ENCODE measurements around the gene TIGD4.
"Not testable (repeated sequence)": the region's sequence is repeated elsewhere in the genome, so short reads cannot be mapped to it uniquely, and the experiment has no call there.

TIGD4 gene

GRCh38 chr4:152778656-152779512, 646 bp downstream of the TIGD4 start:
- peak; percentile 69 for DNase-seq

GRCh38 chr4:152777488-152777887, 2.0 kb downstream of the TIGD4 start:
- DNase-seq = no peak

- DNase-seq = no peak
Measured at GRCh38 chr4:152776352-152776751, 3.2 kb downstream of the TIGD4 start.

GRCh38 chr4:152773953-152774352, 5.6 kb downstream of the TIGD4 start:
- DNase-seq = no peak

- DNase-seq = no peak
Measured at GRCh38 chr4:152773339-152773738, 6.2 kb downstream of the TIGD4 start.

- DNase-seq = no peak
Measured at GRCh38 chr4:152771741-152772533, 7.6 kb downstream of the TIGD4 start.

GRCh38 chr4:152765069-152765737, 14.3 kb downstream of the TIGD4 start:
- DNase-seq = not testable (repeated sequence)

- DNase-seq = no peak
Measured at GRCh38 chr4:152763796-152764195, 15.7 kb downstream of the TIGD4 start.

- DNase-seq = no peak
Measured at GRCh38 chr4:152748619-152749018, 30.9 kb downstream of the TIGD4 start.

GRCh38 chr4:152747444-152747843, 32.1 kb downstream of the TIGD4 start:
- DNase-seq = no peak

- DNase-seq = no peak
Measured at GRCh38 chr4:152738827-152739226, 40.7 kb downstream of the TIGD4 start.

GRCh38 chr4:152735906-152736305, 43.6 kb downstream of the TIGD4 start:
- no peak for DNase-seq

- no peak for DNase-seq
Measured at GRCh38 chr4:152735396-152735859, 44.1 kb downstream of the TIGD4 start.

GRCh38 chr4:152734699-152735050, 44.9 kb downstream of the TIGD4 start:
- no peak for DNase-seq

- DNase-seq = no peak
Measured at GRCh38 chr4:152734015-152734698, 45.4 kb downstream of the TIGD4 start.

GRCh38 chr4:152731997-152732396, 47.5 kb downstream of the TIGD4 start:
- DNase-seq = no peak

- DNase-seq = no peak
Measured at GRCh38 chr4:152729466-152729865, 50.1 kb downstream of the TIGD4 start.

- DNase-seq = no peak
Measured at GRCh38 chr4:152728343-152728742, 51.2 kb downstream of the TIGD4 start.

GRCh38 chr4:152727784-152728183, 51.7 kb downstream of the TIGD4 start:
- no peak for DNase-seq

- DNase-seq = no peak
Measured at GRCh38 chr4:152724494-152724893, 55.0 kb downstream of the TIGD4 start.

GRCh38 chr4:152723236-152723635, 56.3 kb downstream of the TIGD4 start:
- no peak for DNase-seq

GRCh38 chr4:152719801-152720556, 59.6 kb downstream of the TIGD4 start:
- DNase-seq = no peak

All from activated effector memory CD4-positive, alpha-beta T cell treated with anti-CD3 and anti-CD28 coated beads, Interleukin-2, amount 50 U/mL, for 16 hours (primary cell).